Naive thymus-derived CD8-positive, alpha-beta T cell (primary cell): ENCODE results near the gene ARL9. TPM values are rescaled to one million over a fixed set of nuclear protein-coding genes. Genes with fewer than 3 reads are reported as not detected.
A peak's percentile ranks its signal among the peaks of the same experiment; 100 is the strongest.

ENCODE experiments used
- ATAC-seq, 2 donors: fragments of 150-1000 bp; cut with Tn5 transposase in 1 of 2; sonication (Bioruptor Pico), chemical (Tn5 transposase) in 1 of 2; 1 replicate in 1 of 2; 2 replicates in 1 of 2; pipeline ENCODE4 v1.10.0; 2021; ENCODE audit warnings: mild to moderate bottlenecking in 2 of 2, moderate library complexity in 2 of 2
- POLR2A ChIA-PET: fragments of 350-600 bp; sonication (Branson Sonifier 250); formaldehyde crosslinking; loops from one replicate; lab custom pipeline; 2021; ENCODE audit warnings: antibody characterized with exemption; lab: Charles Lee
- DNase-seq, 10 donors: peaks; one replicate each; pipeline versions ENCODE4 v3.0.0 to v3.0.0-alpha.2; 2020 to 2022
- H3K27ac Mint-ChIP-seq, 10 donors: one replicate each; pipeline ENCODE4 v1.8.0; 2020 to 2022; ENCODE audit warnings: mild to moderate bottlenecking in 10 of 10, mixed read lengths in 10 of 10, moderate library complexity in 4 of 10, inconsistent platforms in 1 of 10
- H3K27me3 Mint-ChIP-seq, 5 donors: one replicate each; pipeline ENCODE4 v1.8.0; 2021 to 2022; ENCODE audit warnings: mixed read lengths in 5 of 5
- H3K36me3 Mint-ChIP-seq, 3 donors: one replicate each; pipeline ENCODE4 v1.8.0; 2020 to 2022; ENCODE audit warnings: mixed read lengths in 3 of 3, mild to moderate bottlenecking in 2 of 3, inconsistent platforms in 1 of 3
- H3K4me1 Mint-ChIP-seq, 4 donors: one replicate each; pipeline ENCODE4 v1.8.0; 2021 to 2022; ENCODE audit warnings: mixed read lengths in 4 of 4
- H3K4me3 Mint-ChIP-seq, 10 donors: one replicate each; pipeline ENCODE4 v1.8.0; 2020 to 2022; ENCODE audit warnings: mild to moderate bottlenecking in 10 of 10, mixed read lengths in 10 of 10, moderate library complexity in 6 of 10, inconsistent platforms in 1 of 10
- H3K9me3 Mint-ChIP-seq, 9 donors: one replicate each; pipeline ENCODE4 v1.8.0; 2020 to 2022; ENCODE audit warnings: mixed read lengths in 9 of 9, mild to moderate bottlenecking in 3 of 9, inconsistent platforms in 1 of 9, moderate library complexity in 1 of 9
- polyA plus RNA-seq, 3 donors: library from polyadenylated mRNA; unstranded; fragments of 300-500 nt; fragmentation: Illumina TruSeq; gene quantifications; one replicate each; pipeline ENCODE4 v1.2.3, GENCODE V29; 2021
- total RNA-seq, 8 experiments: library from RNA in 2 of 8; stranded (reverse) in 2 of 8; gene quantifications; one replicate each; pipeline ENCODE4 v1.2.3 and lab custom pipeline; 2021 to 2026

ARL9 gene
- total and polyA plus RNA-seq, 5 experiments from 2014 or later, result 0.55 to 0.86 TPM; not detected in 3

DNA sequence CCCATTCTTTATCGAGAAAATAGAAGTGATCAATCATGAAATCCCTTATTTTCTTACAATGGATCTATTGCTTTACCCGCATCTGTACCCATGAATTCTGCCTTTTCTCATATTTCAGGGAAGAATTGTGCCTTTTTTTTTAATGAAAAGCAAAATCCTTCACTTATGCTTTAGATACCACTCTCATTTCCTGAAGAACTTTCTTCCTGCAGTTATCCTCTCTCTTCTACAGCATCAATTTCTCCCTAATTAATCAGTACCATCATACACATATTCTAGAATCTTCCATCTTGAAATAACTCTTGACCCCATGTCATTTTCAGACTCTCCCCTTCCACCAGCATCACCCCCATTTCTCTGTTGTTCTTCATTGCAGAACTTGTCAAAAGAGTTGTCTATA is 26.6 kb downstream of the ARL9 start:
- Mint-ChIP-seq H3K4me3 (no peak overlapping the region), H3K27me3 (peaks cover 4 to 17% (median 7%) of the 10 kb centered on the region in 5 donors), H3K27ac (no peak overlapping the region), H3K9me3 (no peaks in the 10 kb centered on the region), H3K36me3 (no peaks in the 10 kb centered on the region), H3K4me1 (peaks cover 0 to 4% (median 2%) of the 10 kb centered on the region in 4 donors)
- POLR2A ChIA-PET, result no interaction called here
- ATAC-seq, result no peak
- no peak for DNase-seq

DNA sequence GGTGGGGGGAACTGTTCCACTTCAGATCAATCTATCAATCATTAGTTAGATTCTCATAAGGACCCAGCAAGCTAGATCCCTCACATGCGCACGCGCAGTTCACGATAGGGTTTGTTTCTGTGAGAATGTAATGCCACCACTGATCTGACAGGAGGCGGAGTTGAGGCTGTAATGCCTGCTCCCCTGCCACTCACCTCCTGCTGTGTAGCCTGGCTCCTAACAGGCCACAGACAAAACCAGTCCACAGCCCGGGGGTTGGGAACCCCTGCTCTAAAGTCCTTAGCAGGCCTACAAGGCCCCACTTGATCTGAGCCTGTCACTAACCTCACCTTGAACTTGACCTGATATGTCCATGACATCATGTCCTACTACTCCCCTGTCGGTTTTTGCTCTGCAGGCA is 30.3 kb downstream of the ARL9 start:
- peaks cover 9 to 22% (median 14%) of the 10 kb centered on the region in 5 donors for H3K27me3 Mint-ChIP-seq
- DNase-seq, result no peak
- no peaks in the 10 kb centered on the region for H3K4me1 Mint-ChIP-seq
- H3K36me3 Mint-ChIP-seq, result no peaks in the 10 kb centered on the region
- no peak overlapping the region for H3K27ac Mint-ChIP-seq
- ATAC-seq, result no peak
- POLR2A ChIA-PET, result no interaction called here
- H3K4me3 Mint-ChIP-seq, result no peak overlapping the region
- H3K9me3 Mint-ChIP-seq, result no peaks in the 10 kb centered on the region

DNA sequence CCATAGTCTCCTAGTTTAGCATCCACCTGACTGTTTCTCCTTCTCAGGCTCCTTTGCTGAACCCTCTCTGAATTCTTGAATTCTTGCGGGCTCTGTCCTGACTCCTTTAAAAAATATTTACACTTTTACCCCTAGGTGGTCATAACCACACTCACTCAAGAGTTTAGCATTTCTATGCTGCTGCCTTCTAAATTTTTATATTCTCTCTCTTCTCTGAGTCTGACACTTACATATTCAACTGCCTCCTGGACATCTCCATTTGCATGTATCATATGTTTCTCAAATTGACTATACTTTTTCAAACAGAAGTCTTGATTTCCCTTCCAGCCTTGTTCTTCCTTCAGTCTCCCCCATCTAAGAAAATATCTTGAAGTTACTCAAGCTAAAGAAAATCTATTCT is 31.6 kb downstream of the ARL9 start:
- no peak for ATAC-seq
- H3K36me3 Mint-ChIP-seq, result no peaks in the 10 kb centered on the region
- no peak overlapping the region for H3K4me3 Mint-ChIP-seq
- H3K27me3 Mint-ChIP-seq, result peaks cover 9 to 22% (median 17%) of the 10 kb centered on the region in 5 donors
- no peaks in the 10 kb centered on the region for H3K9me3 Mint-ChIP-seq
- H3K4me1 Mint-ChIP-seq, result no peaks in the 10 kb centered on the region
- no peak overlapping the region for H3K27ac Mint-ChIP-seq
- DNase-seq, result no peak
- POLR2A ChIA-PET, result interaction anchor here (0.7 kb wide), 1 partner anchor 78 kb away, joined by 3 read pairs; no protein-coding TSS in a partner anchor

DNA sequence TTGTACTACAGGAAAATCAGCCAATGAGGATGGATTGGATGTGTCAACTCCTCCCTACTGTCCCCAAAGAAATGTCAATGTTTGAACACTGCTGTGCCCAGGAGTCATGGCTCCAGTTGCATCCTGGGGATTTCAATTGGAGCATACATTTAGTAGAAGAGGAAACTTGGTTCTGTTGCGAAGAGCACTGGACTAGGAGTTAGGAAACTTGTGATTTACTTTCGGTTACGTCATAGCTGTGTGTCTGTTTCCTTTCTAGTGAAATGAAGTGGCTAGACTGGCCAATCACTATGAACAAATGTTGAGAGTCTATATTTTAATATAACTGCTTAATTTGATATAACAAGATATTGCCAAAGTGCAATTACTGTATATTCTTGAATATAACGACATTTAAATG is 35.2 kb downstream of the ARL9 start:
- Mint-ChIP-seq H3K27ac (no peak overlapping the region), H3K36me3 (no peaks in the 10 kb centered on the region), H3K4me1 (peaks cover 2 to 13% (median 9%) of the 10 kb centered on the region in 4 donors), H3K4me3 (no peak overlapping the region), H3K9me3 (no peaks in the 10 kb centered on the region), H3K27me3 (peaks cover 9 to 25% (median 17%) of the 10 kb centered on the region in 5 donors)
- POLR2A ChIA-PET, result no interaction called here
- ATAC-seq, result no peak
- no peak for DNase-seq

DNA sequence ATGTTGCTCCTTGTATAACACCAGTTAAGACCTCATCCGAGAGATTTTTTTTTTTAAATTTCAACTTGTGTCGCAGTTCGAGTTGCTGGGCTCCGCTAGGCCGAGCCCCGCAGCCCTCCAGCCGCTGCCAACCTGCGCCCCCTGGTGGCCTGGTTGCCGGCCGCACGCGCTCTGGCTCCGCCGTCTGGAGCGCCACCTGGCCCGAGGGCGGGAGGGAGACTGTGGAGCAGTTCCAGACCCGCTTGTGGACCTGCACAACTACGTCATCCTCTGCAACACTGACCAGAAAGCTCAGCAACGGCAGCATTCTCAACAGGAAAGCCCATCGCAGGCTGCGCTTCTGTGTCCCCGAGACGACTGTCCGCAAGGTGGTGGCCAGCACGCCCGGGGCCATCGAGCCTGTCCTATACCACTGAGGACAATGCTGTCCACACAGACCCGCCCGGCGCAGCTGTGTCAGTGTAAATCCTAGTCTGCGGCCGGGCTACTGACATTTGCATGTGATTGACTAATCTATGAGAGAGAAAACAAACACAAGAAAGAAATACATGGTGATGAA is 39.1 kb downstream of the ARL9 start:
- POLR2A ChIA-PET, result interaction anchor here (0.7 to 1.2 kb wide), 5 partner anchors 17 to 433 kb away, joined by 3 to 5 read pairs (median 3); no protein-coding TSS in a partner anchor
- peak overlapping the region; percentile 65 to 84 (median 73) for H3K4me3 Mint-ChIP-seq
- peak; percentile 68 to 94 (median 86) for DNase-seq
- peaks cover 0 to 11% (median 2%) of the 10 kb centered on the region in 5 donors for H3K27me3 Mint-ChIP-seq
- no peaks in the 10 kb centered on the region for H3K9me3 Mint-ChIP-seq
- peak overlapping the region in 9 of 10 donors; percentile 6 to 68 (median 29) for H3K27ac Mint-ChIP-seq
- H3K36me3 Mint-ChIP-seq, result no peaks in the 10 kb centered on the region
- peaks cover 4 to 19% (median 13%) of the 10 kb centered on the region in 4 donors for H3K4me1 Mint-ChIP-seq
- ATAC-seq, result peak; percentile 99 to 100

DNA sequence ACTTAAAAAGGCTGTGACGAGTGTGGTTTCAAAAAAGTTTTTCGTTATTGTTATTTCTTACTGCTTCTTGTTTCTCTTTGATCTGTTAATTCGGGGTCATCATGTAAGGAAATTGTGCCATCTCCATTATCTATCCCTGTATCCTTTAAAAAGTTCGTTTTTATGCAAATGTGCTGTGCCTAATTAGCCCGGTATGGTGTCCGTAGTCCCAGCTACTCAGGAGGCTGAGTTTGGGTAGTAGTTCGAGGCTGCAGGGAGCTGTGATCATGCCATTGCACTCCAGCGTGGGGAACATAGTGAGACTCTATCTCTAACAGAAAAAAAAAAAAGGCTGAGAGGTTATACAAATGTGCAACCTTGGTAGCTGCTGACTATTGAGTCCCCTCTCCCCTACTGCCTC is 45.1 kb downstream of the ARL9 start:
- H3K36me3 Mint-ChIP-seq, result peaks cover 0 to under 1% (median 0%) of the 10 kb centered on the region in 3 donors
- H3K9me3 Mint-ChIP-seq, result peaks cover 0 to 4% (median 0%) of the 10 kb centered on the region in 9 donors
- H3K4me1 Mint-ChIP-seq, result peaks cover 2 to 6% (median 4%) of the 10 kb centered on the region in 4 donors
- H3K27ac Mint-ChIP-seq, result no peak overlapping the region
- H3K4me3 Mint-ChIP-seq, result no peak overlapping the region
- POLR2A ChIA-PET, result interaction anchor here (0.7 kb wide), 1 partner anchor 208 kb away, joined by 3 read pairs; no protein-coding TSS in a partner anchor
- peaks cover 0 to 2% (median 0%) of the 10 kb centered on the region in 5 donors for H3K27me3 Mint-ChIP-seq
- no peak for ATAC-seq
- no peak for DNase-seq

DNA sequence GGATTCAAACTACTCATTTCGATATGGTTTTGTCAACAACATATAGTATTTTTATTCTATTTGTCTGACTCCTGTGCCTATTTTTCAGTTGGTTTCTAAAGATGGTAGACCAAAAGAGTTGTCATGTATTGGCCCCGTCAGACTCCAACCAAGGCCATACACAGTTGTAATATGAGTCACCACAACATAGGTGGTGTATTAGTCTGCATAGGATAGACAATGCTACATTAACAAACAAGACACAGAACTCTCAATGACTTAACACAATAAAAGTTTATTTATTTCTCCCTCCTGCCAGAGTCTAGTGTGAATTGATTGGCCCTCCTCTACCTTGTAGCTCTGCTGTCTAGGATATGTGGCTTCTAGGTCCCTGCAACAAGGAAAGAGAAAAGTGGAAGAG is 45.9 kb downstream of the ARL9 start:
- Mint-ChIP-seq H3K4me1 (peaks cover 2 to 6% (median 4%) of the 10 kb centered on the region in 4 donors), H3K4me3 (no peak overlapping the region), H3K36me3 (peaks cover 0 to 2% (median 0%) of the 10 kb centered on the region in 3 donors), H3K27me3 (peaks cover 0 to 8% (median 0%) of the 10 kb centered on the region in 5 donors), H3K9me3 (peaks cover 0 to 4% (median 0%) of the 10 kb centered on the region in 9 donors), H3K27ac (no peak overlapping the region)
- DNase-seq, result no peak
- POLR2A ChIA-PET, result interaction anchor here (0.7 kb wide), 1 partner anchor 207 kb away, joined by 3 read pairs; no protein-coding TSS in a partner anchor
- no peak for ATAC-seq

DNA sequence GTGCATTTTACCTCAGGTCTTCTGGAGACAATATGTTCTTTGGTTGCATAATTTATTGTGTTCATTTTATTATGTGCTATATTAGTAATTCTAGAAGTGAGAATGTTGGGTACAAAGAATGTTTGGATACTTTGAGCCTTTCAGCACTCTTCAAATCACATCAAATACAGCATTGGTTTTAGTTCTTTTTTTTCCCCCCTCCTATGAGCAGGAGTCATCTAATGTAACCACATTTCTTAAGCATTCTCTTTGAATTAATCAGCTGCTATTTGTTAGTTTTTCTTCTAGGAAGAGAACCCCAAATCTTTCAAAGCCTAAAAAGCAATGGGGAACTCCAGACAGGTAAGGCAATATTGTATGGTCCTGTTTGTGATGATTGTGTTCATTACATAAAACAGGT is 46.7 kb downstream of the ARL9 start:
- peaks cover 0 to 10% (median 0%) of the 10 kb centered on the region in 5 donors for H3K27me3 Mint-ChIP-seq
- H3K4me1 Mint-ChIP-seq, result peaks cover 2 to 6% (median 4%) of the 10 kb centered on the region in 4 donors
- DNase-seq (no peak), ATAC-seq (no peak)
- H3K4me3 Mint-ChIP-seq, result no peak overlapping the region
- peaks cover 0 to 4% (median 0%) of the 10 kb centered on the region in 9 donors for H3K9me3 Mint-ChIP-seq
- no peak overlapping the region for H3K27ac Mint-ChIP-seq
- H3K36me3 Mint-ChIP-seq, result peaks cover 0 to 2% (median 0%) of the 10 kb centered on the region in 3 donors
- POLR2A ChIA-PET, result no interaction called here

DNA sequence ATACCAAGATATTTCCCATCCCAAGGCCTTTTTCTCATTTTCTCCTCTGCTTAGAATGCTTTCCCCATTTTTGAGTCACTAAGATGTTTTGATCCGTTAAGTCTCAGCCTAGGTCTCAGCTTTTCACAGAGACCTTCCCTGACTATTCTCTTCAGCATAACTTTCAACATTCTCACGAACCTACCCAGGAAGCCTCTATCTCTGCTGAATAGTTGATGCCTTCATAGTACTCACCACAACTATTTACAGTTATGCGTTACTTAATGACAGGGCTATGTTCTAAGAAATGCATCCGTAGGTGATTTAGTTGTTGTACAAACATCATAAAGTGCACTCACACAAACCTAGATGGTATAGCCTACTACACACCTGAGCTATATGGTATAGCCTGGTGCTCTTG is 64.5 kb downstream of the ARL9 start:
- Mint-ChIP-seq H3K36me3 (no peaks in the 10 kb centered on the region), H3K4me1 (no peaks in the 10 kb centered on the region), H3K9me3 (no peaks in the 10 kb centered on the region), H3K27ac (no peak overlapping the region), H3K27me3 (peaks cover 0 to 10% (median 6%) of the 10 kb centered on the region in 5 donors), H3K4me3 (no peak overlapping the region)
- ATAC-seq (no peak), DNase-seq (no peak)
- POLR2A ChIA-PET, result no interaction called here

Other genes starting within 250 kb of the ARL9 start
- 10 to 100 TPM; 19.4 to 22.0 TPM for gene AASDH, start 118.3 kb upstream of the ARL9 start, total RNA-seq
- 10 to 100 TPM; 20.8 to 31.4 (median 22.5) TPM for gene AASDH, start 118.3 kb upstream of the ARL9 start, polyA plus RNA-seq
- 10 to 100 TPM; 15.1 to 18.5 TPM for gene PPAT, start 70.2 kb upstream of the ARL9 start, total RNA-seq
- gene PPAT, start 70.2 kb upstream of the ARL9 start, polyA plus RNA-seq, result 10 to 100 TPM; 10.9 to 15.2 (median 11.7) TPM
- gene PAICS, start 69.5 kb upstream of the ARL9 start, total RNA-seq, result 10 to 100 TPM; 34.3 to 36.8 TPM
- gene PAICS, start 69.5 kb upstream of the ARL9 start, polyA plus RNA-seq, result 10 to 100 TPM; 28.7 to 44.4 (median 37.4) TPM
- 100 to 1,000 TPM; 124 to 126 TPM for gene SRP72, start 38.2 kb upstream of the ARL9 start, total RNA-seq
- 100 to 1,000 TPM; 152 to 174 (median 170) TPM for gene SRP72, start 38.2 kb upstream of the ARL9 start, polyA plus RNA-seq
- 1 to 10 TPM; 5.9 to 6.9 TPM for gene HOPX, start 175.5 kb downstream of the ARL9 start, total RNA-seq
- 100 to 1,000 TPM in 1 of 3 donors, 10 to 100 TPM in 1, 1 to 10 TPM in 1; 5.0 to 183 (median 21.4) TPM for gene HOPX, start 175.5 kb downstream of the ARL9 start, polyA plus RNA-seq